Ovary (tissue), 3 donors: ENCODE data around the gene KIF26B.

Experiments
- CTCF ChIP-seq, 3 donors: fragments of 450-650 bp in 2 of 3; fragments of 200-600 bp in 1 of 3; IDR thresholded peaks; one replicate each; pipeline versions ENCODE4 v1.5.1 to v1.8.0; 2016 to 2022; ENCODE audit warnings: antibody characterized with exemption in 3 of 3, mild to moderate bottlenecking in 1 of 3
- POLR2A ChIP-seq: fragments of 450-650 bp; IDR thresholded peaks from one replicate; pipeline ENCODE4 v1.6.1; 2017; ENCODE audit warnings: antibody characterized with exemption, mild to moderate bottlenecking, moderate library complexity
- donor health status: DM: no; HTN: no; CAD: no.

GRCh38 chr1:245154429-245155271 lies at the start of gene KIF26B:
- no peak for TF ChIP-seq POLR2A
- TF ChIP-seq CTCF (IDR thresholded peaks at IDR 0.05) = no peak
